ENCODE measurements around the gene CLASP2. TPM values are rescaled to one million over a fixed set of nuclear protein-coding genes. Genes with fewer than 3 reads are reported as not detected.

The CLASP2 gene
- total RNA-seq, 2 experiments from 2014 or later = 63.4 to 73.1 TPM

DNA sequence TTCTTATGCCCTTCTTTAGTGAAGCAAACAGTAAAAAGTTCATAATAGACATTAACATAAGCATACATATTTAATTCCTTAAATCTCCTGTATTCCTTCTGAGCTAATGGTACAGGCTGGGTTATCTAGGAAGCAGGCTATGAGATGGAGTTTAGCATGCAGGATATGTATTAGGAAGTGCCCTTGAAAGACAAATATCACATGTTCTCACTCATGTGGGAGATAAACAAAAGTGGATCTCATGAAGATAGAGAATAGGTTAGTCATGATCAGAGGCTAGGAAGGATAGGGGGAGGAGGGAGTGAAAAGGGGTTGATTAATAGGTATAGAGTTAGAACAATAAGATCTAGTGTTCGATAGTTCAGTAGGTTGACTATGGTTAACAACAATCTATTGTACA is 105.4 kb downstream of the CLASP2 start:
- Mint-ChIP-seq H3K27ac (no peak overlapping the region), H3K27me3 (no peaks in the 10 kb centered on the region), H3K9me3 (no peaks in the 10 kb centered on the region), H3K4me3 (no peak overlapping the region), H3K4me1 (ENCODE audit: low read depth) (no peaks in the 10 kb centered on the region), H3K36me3 (ENCODE audit: low read depth) (peaks cover 68% of the 10 kb centered on the region)
- Histone ChIP-seq H3K27ac (ENCODE audit: low read depth in 1 of 2, low read length in 2 of 2) (no peak overlapping the region), H3K4me3 (ENCODE audit: low read length) (no peak overlapping the region), H3K4me1 (ENCODE audit: insufficient read depth, low read length) (no peaks in the 10 kb centered on the region), H3K27me3 (ENCODE audit: control insufficient read depth in 1 of 2, insufficient read depth in 2 of 2, low read length in 2 of 2) (no peaks in the 10 kb centered on the region), H3K36me3 (ENCODE audit: insufficient read depth, low read length) (peaks cover 4% of the 10 kb centered on the region), H3K9me3 (ENCODE audit: control insufficient read depth in 1 of 2, insufficient read depth in 1 of 2, low read length in 2 of 2) (no peaks in the 10 kb centered on the region)
- TF ChIP-seq, protein P1, sequence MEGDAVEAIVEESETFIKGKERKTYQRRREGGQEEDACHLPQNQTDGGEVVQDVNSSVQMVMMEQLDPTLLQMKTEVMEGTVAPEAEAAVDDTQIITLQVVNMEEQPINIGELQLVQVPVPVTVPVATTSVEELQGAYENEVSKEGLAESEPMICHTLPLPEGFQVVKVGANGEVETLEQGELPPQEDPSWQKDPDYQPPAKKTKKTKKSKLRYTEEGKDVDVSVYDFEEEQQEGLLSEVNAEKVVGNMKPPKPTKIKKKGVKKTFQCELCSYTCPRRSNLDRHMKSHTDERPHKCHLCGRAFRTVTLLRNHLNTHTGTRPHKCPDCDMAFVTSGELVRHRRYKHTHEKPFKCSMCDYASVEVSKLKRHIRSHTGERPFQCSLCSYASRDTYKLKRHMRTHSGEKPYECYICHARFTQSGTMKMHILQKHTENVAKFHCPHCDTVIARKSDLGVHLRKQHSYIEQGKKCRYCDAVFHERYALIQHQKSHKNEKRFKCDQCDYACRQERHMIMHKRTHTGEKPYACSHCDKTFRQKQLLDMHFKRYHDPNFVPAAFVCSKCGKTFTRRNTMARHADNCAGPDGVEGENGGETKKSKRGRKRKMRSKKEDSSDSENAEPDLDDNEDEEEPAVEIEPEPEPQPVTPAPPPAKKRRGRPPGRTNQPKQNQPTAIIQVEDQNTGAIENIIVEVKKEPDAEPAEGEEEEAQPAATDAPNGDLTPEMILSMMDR (IDR thresholded peaks at IDR 0.05) = no peak
- DNase-seq = no peak
- POLR2A ChIA-PET = no interaction called here
- intact Hi-C loops (cut with DNase I, micrococcal nuclease) = no loop called here
- ATAC-seq (ENCODE audit: poor library complexity) = no peak
- CTCF ChIA-PET = no interaction called here

DNA sequence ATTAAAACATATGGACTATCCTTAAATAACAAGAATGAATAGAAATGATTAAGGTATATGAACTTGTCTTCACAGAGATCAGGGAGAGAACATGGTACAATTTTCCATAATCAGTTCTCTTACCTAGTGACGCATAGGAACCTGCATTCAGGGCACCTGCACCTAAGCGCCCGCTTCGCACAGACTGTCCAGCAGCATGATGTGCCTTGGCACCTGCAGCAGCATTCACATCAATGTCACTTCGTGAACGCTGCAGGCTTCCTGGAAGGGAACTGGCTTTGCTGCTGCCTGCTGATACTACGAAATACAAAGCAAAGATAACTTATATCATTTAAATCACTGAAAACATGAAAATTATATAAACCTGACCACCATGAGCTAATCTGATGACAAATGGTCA is 115.2 kb downstream of the CLASP2 start:
- DNase-seq (no peak), ATAC-seq (ENCODE audit: poor library complexity) (no peak)
- Histone ChIP-seq H3K9me3 (ENCODE audit: control insufficient read depth in 1 of 2, insufficient read depth in 1 of 2, low read length in 2 of 2) (no peaks in the 10 kb centered on the region), H3K4me1 (ENCODE audit: insufficient read depth, low read length) (no peaks in the 10 kb centered on the region), H3K4me3 (ENCODE audit: low read length) (no peak overlapping the region), H3K36me3 (ENCODE audit: insufficient read depth, low read length) (peaks cover 55% of the 10 kb centered on the region), H3K27ac (ENCODE audit: low read depth in 1 of 2, low read length in 2 of 2) (no peak overlapping the region), H3K27me3 (ENCODE audit: control insufficient read depth in 1 of 2, insufficient read depth in 2 of 2, low read length in 2 of 2) (no peaks in the 10 kb centered on the region)
- TF ChIP-seq, protein P1 (IDR thresholded peaks at IDR 0.05) = no peak
- H3K36me3 Mint-ChIP-seq (ENCODE audit: low read depth) = peaks cover 85% of the 10 kb centered on the region
- no peaks in the 10 kb centered on the region for H3K4me1 Mint-ChIP-seq (ENCODE audit: low read depth)
- H3K27me3 Mint-ChIP-seq = no peaks in the 10 kb centered on the region
- H3K4me3 Mint-ChIP-seq = no peak overlapping the region
- ChIA-PET POLR2A (no interaction called here), CTCF (no interaction called here)
- intact Hi-C loops (cut with DNase I, micrococcal nuclease) = no loop called here
- no peaks in the 10 kb centered on the region for H3K9me3 Mint-ChIP-seq
- H3K27ac Mint-ChIP-seq = no peak overlapping the region

DNA sequence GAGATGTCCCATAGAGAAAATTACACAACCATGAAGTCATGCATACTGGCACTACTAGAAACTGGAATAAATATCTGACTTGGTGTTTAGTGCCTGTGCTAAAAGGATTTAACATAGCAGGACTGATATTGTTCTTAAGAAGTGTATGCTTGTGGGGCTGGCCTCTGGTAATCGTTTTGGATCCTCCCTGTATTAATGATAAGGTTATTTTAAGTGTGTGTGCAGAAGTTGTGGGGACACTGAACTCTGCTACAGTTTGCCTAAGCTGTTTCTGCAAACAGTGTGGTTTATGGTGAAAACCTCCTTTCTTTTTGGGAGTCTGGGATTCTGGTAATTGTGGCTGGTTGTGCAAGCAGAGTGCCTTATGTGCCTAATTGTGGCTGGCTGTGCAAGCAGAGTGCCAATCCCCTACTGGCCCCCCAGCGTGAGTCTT is 120.8 kb downstream of the CLASP2 start:
- peaks cover 60% of the 10 kb centered on the region for H3K36me3 Mint-ChIP-seq (ENCODE audit: low read depth)
- DNase-seq (no peak), ATAC-seq (ENCODE audit: poor library complexity) (no peak)
- H3K4me1 Mint-ChIP-seq (ENCODE audit: low read depth) = no peaks in the 10 kb centered on the region
- Histone ChIP-seq H3K27me3 (ENCODE audit: control insufficient read depth in 1 of 2, insufficient read depth in 2 of 2, low read length in 2 of 2) (no peaks in the 10 kb centered on the region), H3K9me3 (ENCODE audit: control insufficient read depth in 1 of 2, insufficient read depth in 1 of 2, low read length in 2 of 2) (no peaks in the 10 kb centered on the region), H3K36me3 (ENCODE audit: insufficient read depth, low read length) (peaks cover 28% of the 10 kb centered on the region), H3K27ac (ENCODE audit: low read depth in 1 of 2, low read length in 2 of 2) (no peak overlapping the region), H3K4me1 (ENCODE audit: insufficient read depth, low read length) (no peaks in the 10 kb centered on the region), H3K4me3 (ENCODE audit: low read length) (no peak overlapping the region)
- H3K27me3 Mint-ChIP-seq = no peaks in the 10 kb centered on the region
- H3K4me3 Mint-ChIP-seq = no peak overlapping the region
- no peak overlapping the region for H3K27ac Mint-ChIP-seq
- POLR2A ChIA-PET = interaction anchor here (0.6 kb wide), 1 partner anchor 184 kb away, joined by 4 read pairs; no protein-coding TSS in a partner anchor
- no peaks in the 10 kb centered on the region for H3K9me3 Mint-ChIP-seq
- TF ChIP-seq, protein P1 (IDR thresholded peaks at IDR 0.05) = no peak
- intact Hi-C loops (cut with DNase I, micrococcal nuclease) = no loop called here
- CTCF ChIA-PET = no interaction called here

Data from CD4-positive, alpha-beta T cell (primary cell).